HG03439 (cell line): ENCODE measurements around the gene SLC26A9.
"Not testable (repeated sequence)": the region's sequence is repeated elsewhere in the genome, so short reads cannot be mapped to it uniquely, and the experiment has no call there.

Source experiments
- ATAC-seq: cut with Tn5 transposase; IDR thresholded peaks from one replicate; pipeline ENCODE4 v1.9.1; 2021; ENCODE audit warnings: mild to moderate bottlenecking, moderate library complexity; ENCODE audit not compliant: unreplicated experiment

Gene SLC26A9

GRCh38 chr1:205907794-205908193, 35.5 kb downstream of the SLC26A9 start:
- no peak for ATAC-seq

- not testable (repeated sequence) for ATAC-seq
Measured at GRCh38 chr1:205905095-205905494, 38.2 kb downstream of the SLC26A9 start.

GRCh38 chr1:205896351-205896750, 46.9 kb downstream of the SLC26A9 start:
- no peak for ATAC-seq

GRCh38 chr1:205894119-205894518, 49.1 kb downstream of the SLC26A9 start:
- not testable (repeated sequence) for ATAC-seq

GRCh38 chr1:205892175-205892574, 51.1 kb downstream of the SLC26A9 start:
- not testable (repeated sequence) for ATAC-seq

- not testable (repeated sequence) for ATAC-seq
Measured at GRCh38 chr1:205891481-205891880, 51.8 kb downstream of the SLC26A9 start.

GRCh38 chr1:205890631-205891030, 52.6 kb downstream of the SLC26A9 start:
- ATAC-seq: not testable (repeated sequence)

GRCh38 chr1:205889706-205890105, 53.5 kb downstream of the SLC26A9 start:
- not testable (repeated sequence) for ATAC-seq

GRCh38 chr1:205889006-205889405, 54.2 kb downstream of the SLC26A9 start:
- not testable (repeated sequence) for ATAC-seq

- no peak for ATAC-seq
Measured at GRCh38 chr1:205883792-205884191, 59.5 kb downstream of the SLC26A9 start.

GRCh38 chr1:205880923-205881322, 62.3 kb downstream of the SLC26A9 start:
- no peak for ATAC-seq

- ATAC-seq: no peak
Measured at GRCh38 chr1:205879974-205880373, 63.3 kb downstream of the SLC26A9 start.

GRCh38 chr1:205878026-205878425, 65.2 kb downstream of the SLC26A9 start:
- no peak for ATAC-seq

GRCh38 chr1:205873148-205873547, 70.1 kb downstream of the SLC26A9 start:
- not testable (repeated sequence) for ATAC-seq

- no peak for ATAC-seq
Measured at GRCh38 chr1:205870236-205870635, 73.0 kb downstream of the SLC26A9 start.
